NT2/D1 (cell line): ENCODE results near the gene MYBL2.

Experiments
- SUZ12 ChIP-seq: IDR thresholded peaks from 2 replicates; pipeline ENCODE4 v1.6.1; 2011; ENCODE audit not compliant: insufficient read length, insufficient read depth; ENCODE audit errors: extremely low read depth
- YY1 ChIP-seq: IDR thresholded peaks from 2 replicates; pipeline ENCODE4 v1.6.1; 2011; ENCODE audit not compliant: insufficient read length, insufficient read depth

- TF ChIP-seq YY1 (no peak), SUZ12 (no peak)
These were observed 79.6 kb downstream of the MYBL2 start for GRCh38 chr20:43746344-43747137.
